Type B pancreatic cell (in vitro differentiated cells): ENCODE measurements around the gene ZBED1. TPM values are rescaled to one million over a fixed set of nuclear protein-coding genes. Genes with fewer than 3 reads are reported as not detected.
A peak's percentile ranks its signal among the peaks of the same experiment; 100 is the strongest.
"Not testable (repeated sequence)": the region's sequence is repeated elsewhere in the genome, so short reads cannot be mapped to it uniquely, and the experiment has no call there.

Source experiments
- DNase-seq: peaks from one replicate; pipeline ENCODE4 v3.0.0; 2021; ENCODE audit warnings: mixed read lengths; ENCODE audit not compliant: unreplicated experiment; ENCODE audit errors: extremely low spot score
- H3K27ac Mint-ChIP-seq: 2 replicates; pipeline ENCODE4 v1.8.0; 2021; ENCODE audit warnings: mild to moderate bottlenecking, mixed read lengths
- H3K27me3 Mint-ChIP-seq: 2 replicates; pipeline ENCODE4 v1.8.0; 2021; ENCODE audit warnings: mixed read lengths
- H3K36me3 Mint-ChIP-seq: 2 replicates; pipeline ENCODE4 v1.8.0; 2021; ENCODE audit warnings: mixed read lengths
- H3K4me1 Mint-ChIP-seq: one replicate; pipeline ENCODE4 v1.8.0; 2021; ENCODE audit warnings: mixed read lengths; ENCODE audit not compliant: unreplicated experiment
- H3K4me3 Mint-ChIP-seq: 2 replicates; pipeline ENCODE4 v1.8.0; 2021; ENCODE audit warnings: mild to moderate bottlenecking, mixed read lengths
- H3K9me3 Mint-ChIP-seq: 2 replicates; pipeline ENCODE4 v1.8.0; 2021; ENCODE audit warnings: mixed read lengths
- total RNA-seq: library from RNA; stranded (reverse); gene quantifications from 2 replicates; pipeline ENCODE4 v1.2.1, GENCODE V29; 2021; ENCODE audit warnings: low replicate concordance
- TF ChIP-seq, protein P1 (sequence below): fragments of 200-600 bp; sonication (generic); conservative IDR thresholded peaks from 2 replicates; pipeline ENCODE4 v1.5.0; 2021; ENCODE audit warnings: antibody characterized with exemption, mild to moderate bottlenecking

Gene ZBED1
- total RNA-seq, 1 donor from 2014 or later, result 42.0 TPM

DNA sequence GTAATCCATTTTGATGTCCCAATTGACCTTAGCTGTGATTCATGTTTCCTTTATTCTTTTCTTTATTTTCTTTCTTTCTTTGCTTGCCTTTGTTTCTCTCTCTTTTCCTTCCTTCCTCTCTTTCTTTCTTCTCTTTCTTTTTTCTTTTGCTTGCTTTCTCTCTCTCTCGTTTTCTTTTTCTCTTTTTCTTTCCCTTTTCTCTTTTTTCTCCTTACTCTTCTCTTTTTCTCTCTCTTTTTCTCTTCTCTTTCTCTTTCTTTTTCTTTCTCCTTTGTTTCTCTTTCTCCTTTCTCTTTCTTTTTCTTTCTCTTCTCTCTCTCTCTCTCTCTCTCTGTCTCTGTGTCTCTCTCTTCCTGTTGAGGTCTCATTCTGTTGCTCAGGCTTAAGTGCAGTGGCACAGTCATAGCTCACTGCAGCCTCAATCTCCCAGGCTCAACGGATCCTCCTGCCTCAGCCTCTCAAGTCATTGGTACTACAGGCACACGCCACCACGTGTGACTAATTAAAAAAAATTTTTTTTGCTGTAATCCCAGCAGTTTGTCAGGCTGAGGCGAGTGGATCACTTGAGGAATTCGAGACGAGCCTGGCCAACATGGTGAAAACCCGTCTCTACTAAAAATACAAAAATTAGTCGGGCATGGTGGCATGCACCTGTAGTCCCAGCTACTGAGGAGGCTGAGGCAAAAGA lies 8.0 kb upstream of the ZBED1 start:
- no peak overlapping the region for H3K4me3 Mint-ChIP-seq
- H3K9me3 Mint-ChIP-seq, result no peaks in the 10 kb centered on the region
- TF ChIP-seq, protein P1, sequence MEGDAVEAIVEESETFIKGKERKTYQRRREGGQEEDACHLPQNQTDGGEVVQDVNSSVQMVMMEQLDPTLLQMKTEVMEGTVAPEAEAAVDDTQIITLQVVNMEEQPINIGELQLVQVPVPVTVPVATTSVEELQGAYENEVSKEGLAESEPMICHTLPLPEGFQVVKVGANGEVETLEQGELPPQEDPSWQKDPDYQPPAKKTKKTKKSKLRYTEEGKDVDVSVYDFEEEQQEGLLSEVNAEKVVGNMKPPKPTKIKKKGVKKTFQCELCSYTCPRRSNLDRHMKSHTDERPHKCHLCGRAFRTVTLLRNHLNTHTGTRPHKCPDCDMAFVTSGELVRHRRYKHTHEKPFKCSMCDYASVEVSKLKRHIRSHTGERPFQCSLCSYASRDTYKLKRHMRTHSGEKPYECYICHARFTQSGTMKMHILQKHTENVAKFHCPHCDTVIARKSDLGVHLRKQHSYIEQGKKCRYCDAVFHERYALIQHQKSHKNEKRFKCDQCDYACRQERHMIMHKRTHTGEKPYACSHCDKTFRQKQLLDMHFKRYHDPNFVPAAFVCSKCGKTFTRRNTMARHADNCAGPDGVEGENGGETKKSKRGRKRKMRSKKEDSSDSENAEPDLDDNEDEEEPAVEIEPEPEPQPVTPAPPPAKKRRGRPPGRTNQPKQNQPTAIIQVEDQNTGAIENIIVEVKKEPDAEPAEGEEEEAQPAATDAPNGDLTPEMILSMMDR, result no peak
- no peaks in the 10 kb centered on the region for H3K27me3 Mint-ChIP-seq
- no peaks in the 10 kb centered on the region for H3K36me3 Mint-ChIP-seq
- no peak overlapping the region for H3K27ac Mint-ChIP-seq
- DNase-seq, result no peak
- H3K4me1 Mint-ChIP-seq, result no peaks in the 10 kb centered on the region

DNA sequence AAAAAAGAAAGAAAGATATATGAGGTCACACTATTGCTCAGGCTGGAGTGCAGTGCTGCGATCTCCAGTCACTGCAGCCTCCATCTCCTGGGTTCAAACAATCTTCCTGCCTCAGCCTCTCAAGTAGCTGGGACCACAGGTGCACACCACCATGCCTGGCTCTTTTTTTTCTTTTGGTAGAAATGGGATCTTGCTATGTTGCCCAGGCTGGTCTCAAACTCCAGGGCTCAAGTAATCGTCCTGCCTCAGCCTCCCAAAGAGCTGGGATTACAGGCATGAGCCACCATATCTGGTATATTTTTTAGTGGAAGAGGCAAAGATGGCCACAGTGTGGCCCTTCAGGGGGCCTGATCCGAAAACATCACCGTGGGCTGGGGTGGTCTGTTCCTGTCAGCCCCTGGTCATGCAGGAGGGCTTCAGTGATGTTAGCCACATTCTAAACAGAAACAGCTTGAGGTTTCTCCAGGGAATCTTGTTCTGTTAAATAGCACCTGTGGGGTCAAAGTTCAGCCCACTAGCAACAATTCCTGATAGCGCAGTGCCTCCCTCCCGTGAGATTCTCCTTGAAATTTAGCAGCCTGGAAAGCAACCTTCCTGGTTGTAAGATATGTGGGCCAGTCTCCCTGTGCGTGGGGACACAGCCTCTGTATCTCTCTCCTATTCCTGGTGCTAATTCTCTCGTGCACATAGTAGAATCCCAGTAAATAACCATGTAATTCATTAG lies 7.3 kb upstream of the ZBED1 start:
- no peaks in the 10 kb centered on the region for H3K27me3 Mint-ChIP-seq
- H3K36me3 Mint-ChIP-seq, result no peaks in the 10 kb centered on the region
- H3K4me3 Mint-ChIP-seq, result no peak overlapping the region
- no peaks in the 10 kb centered on the region for H3K4me1 Mint-ChIP-seq
- no peak for DNase-seq
- no peaks in the 10 kb centered on the region for H3K9me3 Mint-ChIP-seq
- TF ChIP-seq, protein P1, result no peak
- no peak overlapping the region for H3K27ac Mint-ChIP-seq

DNA sequence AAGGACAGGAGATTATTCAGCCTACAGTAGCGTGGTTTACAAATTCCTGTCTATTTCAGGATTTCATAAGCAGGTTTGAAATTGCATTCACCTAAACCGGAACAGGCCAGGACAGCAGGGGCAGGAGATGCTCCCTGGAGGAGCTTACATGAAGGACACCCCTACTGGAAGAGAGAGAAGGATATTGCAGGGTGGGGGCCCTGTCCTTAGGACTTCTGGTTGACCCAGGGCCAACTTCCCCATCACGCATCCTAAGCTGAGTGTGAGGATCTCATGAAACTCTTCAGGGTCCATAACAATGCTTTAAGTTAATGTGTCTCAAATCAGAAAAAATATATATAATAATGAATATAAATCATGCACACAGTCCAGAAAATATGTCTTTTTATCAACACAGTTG lies 6.4 kb upstream of the ZBED1 start:
- no peak for DNase-seq
- H3K4me1 Mint-ChIP-seq, result no peaks in the 10 kb centered on the region
- H3K27ac Mint-ChIP-seq, result no peak overlapping the region
- no peaks in the 10 kb centered on the region for H3K9me3 Mint-ChIP-seq
- H3K4me3 Mint-ChIP-seq, result no peak overlapping the region
- H3K27me3 Mint-ChIP-seq, result no peaks in the 10 kb centered on the region
- TF ChIP-seq, protein P1, result no peak
- H3K36me3 Mint-ChIP-seq, result no peaks in the 10 kb centered on the region

DNA sequence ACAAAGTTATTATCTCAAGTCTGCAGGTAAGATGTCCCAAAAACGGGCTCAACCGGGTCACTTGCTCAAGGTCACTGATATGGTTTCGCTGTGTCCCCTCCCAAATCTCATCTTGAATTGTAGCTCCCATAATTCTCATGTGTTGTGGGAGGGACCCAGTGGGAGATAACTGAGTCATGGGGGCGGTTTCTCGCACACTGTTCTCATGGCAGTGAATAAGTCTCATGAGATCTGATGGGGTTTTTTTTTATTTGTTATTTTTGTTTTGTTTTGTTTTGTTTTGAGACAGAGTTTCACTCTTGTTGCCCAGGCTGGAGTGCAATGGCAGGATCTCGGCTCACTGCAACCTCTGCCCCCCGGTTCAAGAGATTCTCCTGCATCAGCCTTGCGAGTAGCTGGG lies 4.6 kb upstream of the ZBED1 start:
- H3K4me1 Mint-ChIP-seq, DNase-seq, H3K9me3 Mint-ChIP-seq, H3K27me3 Mint-ChIP-seq, H3K27ac Mint-ChIP-seq, H3K36me3 Mint-ChIP-seq: not testable (repeated sequence)
- peak overlapping the region; percentile 1 for H3K4me3 Mint-ChIP-seq

DNA sequence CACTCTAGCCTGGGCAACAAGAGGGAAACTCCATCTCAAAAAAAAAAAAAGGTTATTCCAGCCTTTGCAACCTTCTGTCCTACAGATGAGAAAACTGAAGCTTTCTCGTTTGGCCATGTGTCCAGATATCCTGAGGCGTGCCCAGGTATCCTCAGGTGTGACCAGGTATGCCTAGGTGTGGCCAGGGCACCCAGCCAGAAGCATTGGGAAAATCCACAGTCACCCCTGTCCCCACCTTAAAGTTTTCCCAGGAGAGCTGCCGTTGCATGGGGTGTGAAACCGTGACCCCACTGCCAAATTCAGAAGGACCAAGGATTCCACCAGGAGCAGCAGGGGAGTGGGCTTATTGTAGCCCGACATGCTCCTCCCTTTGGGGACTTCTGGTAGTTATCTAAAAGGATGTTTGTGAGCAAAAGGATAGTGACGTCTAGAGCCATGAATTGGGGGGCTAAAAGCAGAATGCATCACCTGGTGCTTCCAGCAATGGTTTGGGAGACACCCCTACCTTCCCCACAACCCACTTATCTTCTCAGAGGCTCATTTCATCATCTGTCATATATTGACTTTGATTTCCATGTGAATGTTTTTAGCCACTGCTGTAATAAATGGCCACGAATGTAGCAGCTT lies 4.0 kb upstream of the ZBED1 start:
- H3K27me3 Mint-ChIP-seq, result no peaks in the 10 kb centered on the region
- H3K36me3 Mint-ChIP-seq, result no peaks in the 10 kb centered on the region
- DNase-seq, result no peak
- H3K4me3 Mint-ChIP-seq, result peak overlapping the region; percentile 1
- no peak overlapping the region for H3K27ac Mint-ChIP-seq
- no peaks in the 10 kb centered on the region for H3K9me3 Mint-ChIP-seq
- TF ChIP-seq, protein P1, result no peak
- H3K4me1 Mint-ChIP-seq, result no peaks in the 10 kb centered on the region
